DLD1 (cell line): ENCODE measurements around the gene MCRS1.

ENCODE experiments used
- in situ Hi-C: cut with HindIII; loops from 2 replicates; pipeline ENCODE4 v1.10.0; 2017; ENCODE audit warnings: low sequenced_read_pairs

MCRS1 gene

GRCh38 chr12:49524660-49525324 is 43.1 kb downstream of the MCRS1 start:
- in situ Hi-C loops: no loop called here

- in situ Hi-C loops: no loop called here
Observed at GRCh38 chr12:49521389-49521788, 46.6 kb downstream of the MCRS1 start.

GRCh38 chr12:49519574-49519936 is 48.4 kb downstream of the MCRS1 start:
- in situ Hi-C loops: loop anchor here (5.0 kb wide), 1 partner anchor 37 kb away; no protein-coding TSS in a partner anchor

GRCh38 chr12:49518914-49519573 is 48.9 kb downstream of the MCRS1 start:
- in situ Hi-C loops: loop anchor here (5.0 kb wide), 1 partner anchor 37 kb away; no protein-coding TSS in a partner anchor

DNA sequence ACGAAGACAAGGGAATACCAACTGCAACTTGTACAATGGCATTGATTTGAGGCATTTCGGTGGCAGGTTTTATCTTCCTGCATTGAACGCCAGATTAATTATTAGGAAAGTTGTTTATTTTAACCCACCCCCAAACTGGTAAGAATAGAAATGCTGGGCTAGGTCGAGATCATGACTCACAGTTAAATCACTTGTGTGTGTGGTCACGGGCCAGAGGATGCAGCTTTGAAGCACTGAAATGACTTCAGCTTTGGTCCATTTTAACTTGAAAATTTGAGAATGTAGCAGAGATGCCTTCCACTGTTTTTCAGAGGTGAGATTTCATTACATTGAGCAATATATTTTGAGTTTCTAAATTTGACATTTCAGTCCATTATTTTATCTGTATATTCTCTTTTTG is 52.7 kb downstream of the MCRS1 start:
- in situ Hi-C loops: loop anchor here (5.0 kb wide), 1 partner anchor 33 kb away; no protein-coding TSS in a partner anchor

DNA sequence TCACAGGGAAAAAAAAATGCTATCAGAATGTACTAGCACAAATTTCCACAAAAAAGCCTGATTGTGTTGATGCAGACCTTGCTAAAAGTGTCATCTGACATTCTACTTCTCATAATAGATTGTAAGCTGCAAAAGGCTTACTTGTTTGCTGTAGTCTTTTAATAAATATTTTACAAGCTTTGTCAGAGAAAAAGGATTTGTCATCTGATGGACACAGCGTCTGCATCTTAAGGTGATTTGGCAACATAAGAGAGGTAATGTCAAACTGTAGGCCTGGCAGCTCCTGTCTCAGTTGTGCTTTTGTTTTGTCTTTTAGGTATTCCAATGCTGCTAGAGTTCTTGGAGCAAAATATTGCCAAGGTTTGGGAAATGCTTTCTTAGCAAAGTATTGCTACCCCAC is 55.4 kb downstream of the MCRS1 start:
- in situ Hi-C loops: loop anchor here (5.0 kb wide), 1 partner anchor 145 kb away; the partner anchor contains the start of gene SPATS2

DNA sequence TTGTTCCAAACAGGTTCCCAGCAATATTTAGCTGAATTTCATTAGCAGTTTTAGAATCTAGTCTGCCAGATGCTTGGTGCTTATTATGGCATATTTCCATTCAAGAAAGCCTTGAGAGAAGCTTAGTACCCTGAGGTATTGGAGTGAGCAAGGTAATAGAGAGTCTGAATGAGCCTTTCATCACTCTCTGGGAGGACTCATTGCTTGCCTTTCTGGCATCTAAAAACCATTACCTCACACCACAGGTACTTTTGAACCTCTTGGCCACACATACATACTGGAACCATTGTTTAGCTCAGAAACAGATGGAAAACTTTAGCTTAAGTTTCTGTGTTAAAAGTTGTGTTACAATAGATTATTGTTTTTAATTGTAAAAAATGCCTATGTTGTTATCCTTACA is 56.5 kb downstream of the MCRS1 start:
- in situ Hi-C loops: loop anchor here (5.0 kb wide), 1 partner anchor 144 kb away; the partner anchor contains the start of gene SPATS2

GRCh38 chr12:49509681-49510080 is 58.3 kb downstream of the MCRS1 start:
- in situ Hi-C loops: loop anchor here (5.0 kb wide), 1 partner anchor 142 kb away; the partner anchor contains the start of gene SPATS2
